BJ (cell line): ENCODE data around the gene PIP5K1C. TPM values are rescaled to one million over a fixed set of nuclear protein-coding genes. Genes with fewer than 3 reads are reported as not detected.
A peak's percentile ranks its signal among the peaks of the same experiment; 100 is the strongest.

Experiments used
- CTCF ChIA-PET: fragments of 350-600 bp; formaldehyde crosslinking; extraction: SDS; loops from one replicate; lab custom pipeline; 2021; ENCODE audit warnings: antibody characterized with exemption, inconsistent platforms; lab: Yijun Ruan, JAX
- POLR2A ChIA-PET: fragments of 300-600 bp; sonication (Branson Sonifier 250); formaldehyde crosslinking; extraction: SDS; loops from one replicate; lab custom pipeline; 2021; ENCODE audit warnings: antibody characterized with exemption; lab: Charles Lee
- DNase-seq: peaks from one replicate; pipeline ENCODE4 v3.0.0-alpha.2; 2011; ENCODE audit warnings: low read depth
- H3K27me3 ChIP-seq: 2 replicates; pipeline ENCODE4 v1.6.0; 2011; ENCODE audit warnings: low read length; ENCODE audit not compliant: control insufficient read depth, insufficient read depth
- H3K36me3 ChIP-seq: 2 replicates; pipeline ENCODE4 v1.5.1; 2011; ENCODE audit warnings: low read length; ENCODE audit not compliant: control insufficient read depth, insufficient read depth
- H3K4me3 ChIP-seq: 2 replicates; pipeline ENCODE4 v1.5.1; 2011; ENCODE audit warnings: low read depth, mild to moderate bottlenecking, control low read depth, low read length
- polyA plus RNA-seq: library from polyadenylated mRNA; depleted of rRNA; stranded (reverse); fragments of >200 nt; gene quantifications from 2 replicates; pipeline ENCODE4 v1.2.3, GENCODE V29; 2011
- TF ChIP-seq, protein P1 (sequence below): IDR thresholded peaks from 2 replicates; pipeline ENCODE4 v1.5.1; 2011; ENCODE audit warnings: low read depth, mild to moderate bottlenecking, control low read depth, inconsistent platforms, low read length, moderate library complexity; ENCODE audit not compliant: insufficient read depth

The PIP5K1C gene
- polyA plus RNA-seq, 1 experiment: 35.3 TPM

DNA sequence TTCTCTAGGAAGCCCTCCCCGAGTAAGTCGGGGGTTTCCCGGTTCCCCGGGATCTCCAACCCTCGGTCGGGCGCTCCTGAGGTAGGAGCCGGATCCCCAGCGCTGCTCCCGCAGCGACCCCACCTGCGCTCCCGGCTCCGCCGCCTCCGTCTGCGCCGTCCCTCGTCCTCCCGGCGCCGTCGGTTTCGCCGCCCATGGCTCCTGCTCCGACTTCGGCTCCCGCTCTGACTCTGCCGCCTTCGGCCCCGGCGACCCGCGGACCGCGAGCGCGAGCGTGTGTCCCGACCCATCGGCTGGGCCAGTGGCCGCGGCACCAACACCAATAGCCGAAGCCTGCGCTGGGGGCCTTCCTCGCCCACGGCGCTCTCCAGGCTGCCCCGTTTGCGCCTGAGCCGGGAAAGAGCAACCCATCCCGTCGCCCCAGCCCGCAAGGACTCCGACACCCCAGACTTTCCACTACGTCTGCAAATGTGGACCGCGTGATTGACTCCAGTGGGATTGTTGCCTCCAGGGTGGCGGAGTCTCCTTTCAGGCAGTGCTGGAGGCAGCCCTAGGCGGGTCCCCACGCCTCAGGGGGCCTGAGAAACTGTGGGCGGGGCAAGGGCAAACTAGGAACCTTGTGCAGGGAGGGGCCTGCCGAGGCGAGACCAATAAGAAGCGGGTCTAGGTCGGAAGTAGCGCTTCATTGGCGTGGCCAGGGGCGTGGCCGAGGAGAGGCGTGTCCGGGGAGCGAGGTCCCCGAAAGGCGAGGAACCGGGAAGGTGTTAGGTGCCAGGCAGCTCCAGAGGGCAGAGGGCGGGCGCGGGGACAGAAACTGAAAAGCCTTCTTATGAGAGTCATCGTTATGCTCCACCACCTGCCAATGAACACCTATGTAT lies 73.6 kb downstream of the PIP5K1C start, which contains the start of gene CACTIN:
Gene CACTIN (minus strand): TSS at position 318 of the 878 bp plus-strand sequence. CDS start 28 bp downstream, at position 290.
- ChIA-PET CTCF (interaction anchor here (1.0 to 1.2 kb wide), 2 partner anchors 78 to 82 kb away, joined by 3 read pairs; no protein-coding TSS in a partner anchor), POLR2A (no interaction called here)
- H3K36me3 ChIP-seq: peaks cover 10% of the 10 kb centered on the region
- H3K4me3 ChIP-seq: peak within 1 kb of the TSS; percentile 92
- TF ChIP-seq, protein P1, sequence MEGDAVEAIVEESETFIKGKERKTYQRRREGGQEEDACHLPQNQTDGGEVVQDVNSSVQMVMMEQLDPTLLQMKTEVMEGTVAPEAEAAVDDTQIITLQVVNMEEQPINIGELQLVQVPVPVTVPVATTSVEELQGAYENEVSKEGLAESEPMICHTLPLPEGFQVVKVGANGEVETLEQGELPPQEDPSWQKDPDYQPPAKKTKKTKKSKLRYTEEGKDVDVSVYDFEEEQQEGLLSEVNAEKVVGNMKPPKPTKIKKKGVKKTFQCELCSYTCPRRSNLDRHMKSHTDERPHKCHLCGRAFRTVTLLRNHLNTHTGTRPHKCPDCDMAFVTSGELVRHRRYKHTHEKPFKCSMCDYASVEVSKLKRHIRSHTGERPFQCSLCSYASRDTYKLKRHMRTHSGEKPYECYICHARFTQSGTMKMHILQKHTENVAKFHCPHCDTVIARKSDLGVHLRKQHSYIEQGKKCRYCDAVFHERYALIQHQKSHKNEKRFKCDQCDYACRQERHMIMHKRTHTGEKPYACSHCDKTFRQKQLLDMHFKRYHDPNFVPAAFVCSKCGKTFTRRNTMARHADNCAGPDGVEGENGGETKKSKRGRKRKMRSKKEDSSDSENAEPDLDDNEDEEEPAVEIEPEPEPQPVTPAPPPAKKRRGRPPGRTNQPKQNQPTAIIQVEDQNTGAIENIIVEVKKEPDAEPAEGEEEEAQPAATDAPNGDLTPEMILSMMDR: no peak
- DNase-seq: peak; percentile 84
- H3K27me3 ChIP-seq: no peaks in the 10 kb centered on the region

DNA sequence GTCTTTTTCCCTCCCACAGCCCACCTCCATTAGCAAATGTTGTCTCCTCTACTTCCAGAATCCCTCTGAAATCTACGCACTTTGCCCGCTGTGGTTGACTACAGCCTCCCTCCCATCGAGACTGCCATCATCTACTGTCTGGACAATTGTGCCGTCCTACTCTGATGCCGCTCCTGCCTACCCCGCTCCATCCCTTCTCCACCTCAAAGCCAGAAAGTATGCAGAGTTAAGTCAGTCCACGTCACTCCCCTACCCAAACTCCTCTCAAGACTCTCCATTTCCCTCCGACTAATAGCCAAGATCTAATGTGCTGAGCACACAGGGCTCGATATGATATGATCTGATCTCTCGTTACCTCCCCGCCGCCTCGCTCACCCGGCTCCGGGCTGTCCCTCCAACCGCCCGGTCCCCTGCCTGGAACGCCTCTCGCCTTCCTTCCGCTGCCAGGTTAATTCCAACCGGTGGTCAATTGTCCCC lies 74.2 kb downstream of the PIP5K1C start:
- no peak for DNase-seq
- POLR2A ChIA-PET: no interaction called here
- H3K4me3 ChIP-seq: peak overlapping the region; percentile 92
- H3K27me3 ChIP-seq: no peaks in the 10 kb centered on the region
- H3K36me3 ChIP-seq: peaks cover 10% of the 10 kb centered on the region
- TF ChIP-seq, protein P1: no peak
- CTCF ChIA-PET: interaction anchor here (1.0 kb wide), 1 partner anchor 81 kb away, joined by 3 read pairs; no protein-coding TSS in a partner anchor

DNA sequence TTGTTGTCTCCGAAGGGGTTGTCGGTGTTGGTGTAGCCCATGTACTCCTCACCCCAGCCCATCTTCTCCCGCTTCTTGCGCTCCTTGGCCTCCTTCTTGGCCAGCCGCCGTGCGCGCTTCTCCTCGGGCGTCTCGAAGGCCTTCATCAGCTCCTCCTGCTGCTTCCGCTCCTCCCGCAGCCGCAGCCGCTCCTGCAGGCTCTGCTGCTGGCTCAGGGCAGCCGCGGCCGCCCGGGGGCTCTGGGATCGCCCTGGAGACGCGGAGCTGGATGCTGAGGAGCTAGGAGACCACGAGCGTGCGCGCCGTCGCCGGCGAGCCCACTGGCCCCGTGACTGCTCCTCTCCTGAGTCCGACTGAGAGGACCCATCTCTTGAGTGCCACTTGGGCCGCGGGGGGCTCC lies 76.6 kb downstream of the PIP5K1C start:
- POLR2A ChIA-PET: no interaction called here
- no peak for DNase-seq
- TF ChIP-seq, protein P1: no peak
- Histone ChIP-seq H3K36me3 (peaks cover 11% of the 10 kb centered on the region), H3K4me3 (no peak overlapping the region), H3K27me3 (no peaks in the 10 kb centered on the region)
- CTCF ChIA-PET: no interaction called here

DNA sequence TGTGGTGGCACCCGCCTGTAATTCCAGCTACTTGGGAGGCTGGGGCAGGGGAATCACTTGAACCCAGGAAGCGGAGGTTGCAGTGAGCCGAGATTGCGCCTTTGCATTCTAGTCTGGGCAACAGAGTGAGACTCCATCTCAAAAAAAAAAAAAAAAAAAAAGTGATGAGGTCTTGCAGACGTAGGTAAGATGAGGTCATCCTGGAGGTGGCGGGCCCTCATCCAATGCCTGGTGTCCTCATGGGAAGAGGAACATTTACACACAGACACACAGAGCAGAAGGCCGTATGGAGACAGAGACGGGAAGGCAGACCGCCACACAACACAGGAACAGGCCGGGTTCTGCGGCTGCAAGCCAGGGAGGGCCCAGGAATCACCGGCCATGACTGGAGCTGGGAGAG lies 78.0 kb downstream of the PIP5K1C start:
- Histone ChIP-seq H3K4me3 (no peak overlapping the region), H3K36me3 (peaks cover 14% of the 10 kb centered on the region), H3K27me3 (no peaks in the 10 kb centered on the region)
- CTCF ChIA-PET: interaction anchor here (0.7 to 1.1 kb wide), 3 partner anchors 74 to 318 kb away, joined by 3 to 6 read pairs (median 4); no protein-coding TSS in a partner anchor
- no peak for DNase-seq
- TF ChIP-seq, protein P1: no peak
- POLR2A ChIA-PET: no interaction called here

DNA sequence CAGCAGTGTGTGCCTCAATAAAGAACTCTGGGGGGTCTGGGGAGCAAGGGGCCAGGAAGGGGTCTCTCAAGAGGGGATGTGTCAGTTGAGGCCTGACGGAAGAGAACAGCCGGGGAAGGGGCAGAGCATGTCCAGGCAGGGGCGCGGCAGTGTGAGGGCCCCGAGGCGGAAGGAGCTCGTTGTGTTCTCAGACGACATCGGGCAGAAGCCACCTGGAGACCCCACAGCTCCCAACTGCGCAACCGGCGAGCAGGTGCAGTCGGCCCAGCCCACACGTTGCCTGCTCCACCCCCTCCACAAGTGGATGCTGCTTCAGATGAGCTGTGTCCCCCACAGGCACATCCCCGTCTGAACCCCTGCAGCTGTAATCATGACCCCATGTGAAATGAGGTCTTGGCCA lies 78.6 kb downstream of the PIP5K1C start:
- no peak for DNase-seq
- TF ChIP-seq, protein P1: no peak
- ChIA-PET POLR2A (no interaction called here), CTCF (interaction anchor here (0.6 to 1.1 kb wide), 4 partner anchors 73 to 657 kb away, joined by 3 to 6 read pairs (median 4); no protein-coding TSS in a partner anchor)
- Histone ChIP-seq H3K36me3 (peaks cover 15% of the 10 kb centered on the region), H3K4me3 (no peak overlapping the region), H3K27me3 (no peaks in the 10 kb centered on the region)
